ENCODE data around the gene COTL1.
A peak's percentile ranks its signal among the peaks of the same experiment; 100 is the strongest.

COTL1 gene

DNA sequence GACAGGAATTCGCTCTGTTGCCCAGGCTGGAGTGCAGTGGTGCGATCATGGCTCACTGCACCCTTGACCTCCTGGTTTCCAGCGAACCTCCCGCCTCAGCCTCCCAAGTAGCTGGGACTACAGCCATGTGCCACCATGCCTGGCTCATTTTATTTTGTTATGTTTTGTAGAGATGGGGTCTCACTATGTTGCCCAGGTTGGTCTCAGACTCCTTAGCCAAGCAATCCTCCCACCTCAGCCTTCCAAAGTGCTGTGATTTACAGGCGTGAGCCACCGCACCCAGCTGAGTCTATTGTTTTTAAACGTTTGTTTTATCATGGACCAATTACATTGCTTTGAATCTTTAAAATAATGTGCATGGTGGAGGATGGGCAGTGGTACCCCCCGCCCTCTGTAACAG lies 28.9 kb downstream of the COTL1 start:
- Histone ChIP-seq H3K4me1 (ENCODE audit: control insufficient read depth, insufficient read depth, low read depth, low read length) (peaks cover 14% of the 10 kb centered on the region), H3K4ac (ENCODE audit: low read depth in 1 of 2, low read length in 2 of 2) (no peak overlapping the region), H2AFZ (ENCODE audit: low read depth, low read length) (no peak overlapping the region), H3K4me2 (ENCODE audit: low read length, poor library complexity, severe bottlenecking) (no peak overlapping the region), H3K36me3 (ENCODE audit: control insufficient read depth in 1 of 2, insufficient read depth in 2 of 2, low read depth in 1 of 2, low read length in 2 of 2) (peaks cover 46 to 80% of the 10 kb centered on the region in 2 experiments), H3K9ac (ENCODE audit: low read length) (no peak overlapping the region), H3K4me3 (ENCODE audit: insufficient read depth in 1 of 2, low read depth in 1 of 2, low read length in 2 of 2) (no peak overlapping the region), H3K27me3 (ENCODE audit: control insufficient read depth in 1 of 2, insufficient read depth in 1 of 2, low read length in 2 of 2) (no peaks in the 10 kb centered on the region), H3K18ac (ENCODE audit: low read depth in 1 of 2, low read length in 2 of 2) (no peak overlapping the region), H3K14ac (ENCODE audit: low read length in 2 of 2) (no peak overlapping the region), H3K79me1 (replicated peaks; ENCODE audit: low read length, poor library complexity, severe bottlenecking) (peaks cover 29% of the 10 kb centered on the region), H3K27ac (ENCODE audit: low read length, poor library complexity, severe bottlenecking) (no peak overlapping the region), H2AK5ac (ENCODE audit: low read length, severe bottlenecking) (no peak overlapping the region), H2BK15ac (ENCODE audit: low read depth, poor library complexity, severe bottlenecking) (no peak overlapping the region), H2BK120ac (ENCODE audit: low read depth, low read length) (no peak overlapping the region), H4K91ac (ENCODE audit: low read length) (no peak overlapping the region), H2BK12ac (ENCODE audit: low read length in 2 of 2) (no peak overlapping the region), H2BK5ac (ENCODE audit: low read depth, low read length, poor library complexity, severe bottlenecking) (no peak overlapping the region), H4K8ac (ENCODE audit: low read length) (no peak overlapping the region), H3K23ac (ENCODE audit: low read length in 2 of 2) (no peak overlapping the region), H3K9me3 (ENCODE audit: control insufficient read depth, low read length) (no peaks in the 10 kb centered on the region)
- no peak for DNase-seq
- WGBS = 95% methylated on average over 8 of the region's 8 CpGs

GRCh38 chr16:84585886-84586285 lies 32.0 kb downstream of the COTL1 start:
- WGBS = 88% methylated on average over 10 of the region's 10 CpGs
- H2BK120ac ChIP-seq (ENCODE audit: low read depth, low read length) = no peak overlapping the region
- no peak overlapping the region for H2AFZ ChIP-seq (ENCODE audit: low read depth, low read length)
- no peak overlapping the region for H3K9ac ChIP-seq (ENCODE audit: low read length)
- no peak overlapping the region for H2BK5ac ChIP-seq (ENCODE audit: low read depth, low read length, poor library complexity, severe bottlenecking)
- no peak overlapping the region for H3K4me3 ChIP-seq (ENCODE audit: insufficient read depth in 1 of 2, low read depth in 1 of 2, low read length in 2 of 2)
- no peaks in the 10 kb centered on the region for H3K9me3 ChIP-seq (ENCODE audit: control insufficient read depth, low read length)
- no peak overlapping the region for H4K8ac ChIP-seq (ENCODE audit: low read length)
- H2AK5ac ChIP-seq (ENCODE audit: low read length, severe bottlenecking) = no peak overlapping the region
- H3K4ac ChIP-seq (ENCODE audit: low read depth in 1 of 2, low read length in 2 of 2) = no peak overlapping the region
- peaks cover 30% of the 10 kb centered on the region for H3K79me1 ChIP-seq (replicated peaks; ENCODE audit: low read length, poor library complexity, severe bottlenecking)
- H3K14ac ChIP-seq (ENCODE audit: low read length in 2 of 2) = no peak overlapping the region
- peaks cover 18% of the 10 kb centered on the region for H3K4me1 ChIP-seq (ENCODE audit: control insufficient read depth, insufficient read depth, low read depth, low read length)
- H3K27me3 ChIP-seq (ENCODE audit: control insufficient read depth in 1 of 2, insufficient read depth in 1 of 2, low read length in 2 of 2) = no peaks in the 10 kb centered on the region
- no peak overlapping the region for H4K91ac ChIP-seq (ENCODE audit: low read length)
- H3K36me3 ChIP-seq (ENCODE audit: control insufficient read depth in 1 of 2, insufficient read depth in 2 of 2, low read depth in 1 of 2, low read length in 2 of 2) = peaks cover 48 to 77% of the 10 kb centered on the region in 2 experiments
- DNase-seq = no peak
- H3K23ac ChIP-seq (ENCODE audit: low read length in 2 of 2) = no peak overlapping the region
- no peak overlapping the region for H3K18ac ChIP-seq (ENCODE audit: low read depth in 1 of 2, low read length in 2 of 2)
- no peak overlapping the region for H2BK15ac ChIP-seq (ENCODE audit: low read depth, poor library complexity, severe bottlenecking)
- H3K4me2 ChIP-seq (ENCODE audit: low read length, poor library complexity, severe bottlenecking) = no peak overlapping the region
- H2BK12ac ChIP-seq (ENCODE audit: low read length in 2 of 2) = no peak overlapping the region
- no peak overlapping the region for H3K27ac ChIP-seq (ENCODE audit: low read length, poor library complexity, severe bottlenecking)

GRCh38 chr16:84585467-84585866 lies 32.4 kb downstream of the COTL1 start:
- 84% methylated on average over 5 of the region's 6 CpGs for WGBS
- no peak overlapping the region for H3K23ac ChIP-seq (ENCODE audit: low read length in 2 of 2)
- H4K91ac ChIP-seq (ENCODE audit: low read length) = no peak overlapping the region
- H2BK5ac ChIP-seq (ENCODE audit: low read depth, low read length, poor library complexity, severe bottlenecking) = no peak overlapping the region
- no peak overlapping the region for H2AFZ ChIP-seq (ENCODE audit: low read depth, low read length)
- no peak overlapping the region for H2BK15ac ChIP-seq (ENCODE audit: low read depth, poor library complexity, severe bottlenecking)
- no peak overlapping the region for H3K4me3 ChIP-seq (ENCODE audit: insufficient read depth in 1 of 2, low read depth in 1 of 2, low read length in 2 of 2)
- H3K9me3 ChIP-seq (ENCODE audit: control insufficient read depth, low read length) = no peaks in the 10 kb centered on the region
- H2BK12ac ChIP-seq (ENCODE audit: low read length in 2 of 2) = no peak overlapping the region
- H3K4me2 ChIP-seq (ENCODE audit: low read length, poor library complexity, severe bottlenecking) = no peak overlapping the region
- no peak overlapping the region for H3K14ac ChIP-seq (ENCODE audit: low read length in 2 of 2)
- H3K79me1 ChIP-seq (replicated peaks; ENCODE audit: low read length, poor library complexity, severe bottlenecking) = peaks cover 31% of the 10 kb centered on the region
- DNase-seq = no peak
- peaks cover 18% of the 10 kb centered on the region for H3K4me1 ChIP-seq (ENCODE audit: control insufficient read depth, insufficient read depth, low read depth, low read length)
- H3K9ac ChIP-seq (ENCODE audit: low read length) = no peak overlapping the region
- no peak overlapping the region for H3K27ac ChIP-seq (ENCODE audit: low read length, poor library complexity, severe bottlenecking)
- H4K8ac ChIP-seq (ENCODE audit: low read length) = no peak overlapping the region
- H2BK120ac ChIP-seq (ENCODE audit: low read depth, low read length) = no peak overlapping the region
- no peaks in the 10 kb centered on the region for H3K27me3 ChIP-seq (ENCODE audit: control insufficient read depth in 1 of 2, insufficient read depth in 1 of 2, low read length in 2 of 2)
- H3K18ac ChIP-seq (ENCODE audit: low read depth in 1 of 2, low read length in 2 of 2) = no peak overlapping the region
- H3K4ac ChIP-seq (ENCODE audit: low read depth in 1 of 2, low read length in 2 of 2) = no peak overlapping the region
- H2AK5ac ChIP-seq (ENCODE audit: low read length, severe bottlenecking) = no peak overlapping the region
- H3K36me3 ChIP-seq (ENCODE audit: control insufficient read depth in 1 of 2, insufficient read depth in 2 of 2, low read depth in 1 of 2, low read length in 2 of 2) = peaks cover 48 to 80% of the 10 kb centered on the region in 2 experiments

GRCh38 chr16:84584678-84585077 lies 33.2 kb downstream of the COTL1 start:
- 97% methylated on average over 6 of the region's 6 CpGs for WGBS
- Histone ChIP-seq H2BK120ac (ENCODE audit: low read depth, low read length) (no peak overlapping the region), H3K18ac (ENCODE audit: low read depth in 1 of 2, low read length in 2 of 2) (no peak overlapping the region), H4K8ac (ENCODE audit: low read length) (no peak overlapping the region), H3K14ac (ENCODE audit: low read length in 2 of 2) (no peak overlapping the region), H3K36me3 (ENCODE audit: control insufficient read depth in 1 of 2, insufficient read depth in 2 of 2, low read depth in 1 of 2, low read length in 2 of 2) (peaks cover 44 to 81% of the 10 kb centered on the region in 2 experiments), H3K4me2 (ENCODE audit: low read length, poor library complexity, severe bottlenecking) (no peak overlapping the region), H3K79me1 (replicated peaks; ENCODE audit: low read length, poor library complexity, severe bottlenecking) (peaks cover 27% of the 10 kb centered on the region), H3K23ac (ENCODE audit: low read length in 2 of 2) (no peak overlapping the region), H3K4ac (ENCODE audit: low read depth in 1 of 2, low read length in 2 of 2) (no peak overlapping the region), H3K4me1 (ENCODE audit: control insufficient read depth, insufficient read depth, low read depth, low read length) (peaks cover 19% of the 10 kb centered on the region), H2BK5ac (ENCODE audit: low read depth, low read length, poor library complexity, severe bottlenecking) (no peak overlapping the region), H2AK5ac (ENCODE audit: low read length, severe bottlenecking) (no peak overlapping the region), H4K91ac (ENCODE audit: low read length) (no peak overlapping the region), H2BK12ac (ENCODE audit: low read length in 2 of 2) (no peak overlapping the region), H3K27ac (ENCODE audit: low read length, poor library complexity, severe bottlenecking) (no peak overlapping the region), H3K9me3 (ENCODE audit: control insufficient read depth, low read length) (no peaks in the 10 kb centered on the region), H2AFZ (ENCODE audit: low read depth, low read length) (no peak overlapping the region), H3K27me3 (ENCODE audit: control insufficient read depth in 1 of 2, insufficient read depth in 1 of 2, low read length in 2 of 2) (no peaks in the 10 kb centered on the region), H2BK15ac (ENCODE audit: low read depth, poor library complexity, severe bottlenecking) (no peak overlapping the region), H3K9ac (ENCODE audit: low read length) (no peak overlapping the region), H3K4me3 (ENCODE audit: insufficient read depth in 1 of 2, low read depth in 1 of 2, low read length in 2 of 2) (peak overlapping the region in 1 of 2 experiments; percentile 3)
- DNase-seq = no peak

All from mesenchymal stem cell (in vitro differentiated cells and primary cell).